H9 (cell line): Measurements from ENCODE around the gene CMYA5. TPM values are rescaled to one million over a fixed set of nuclear protein-coding genes. Genes with fewer than 3 reads are reported as not detected.

Experiments
- DNase-seq: peaks from one replicate; pipeline ENCODE4 v3.0.0-alpha.2; 2017
- H2AFZ ChIP-seq: one replicate; pipeline ENCODE4 v1.6.1; 2013; ENCODE audit warnings: mild to moderate bottlenecking, low read length, control low read depth, moderate library complexity
- H2AK5ac ChIP-seq: 2 replicates; pipeline ENCODE4 v1.6.1; 2013; ENCODE audit warnings: low read length, control low read depth, mixed read lengths; ENCODE audit not compliant: insufficient read length
- H2BK120ac ChIP-seq: one replicate; pipeline ENCODE4 v1.6.1; 2013; ENCODE audit warnings: low read depth, mild to moderate bottlenecking, low read length, control low read depth, inconsistent platforms; ENCODE audit not compliant: poor library complexity, severe bottlenecking
- H2BK12ac ChIP-seq: 2 replicates; pipeline ENCODE4 v1.6.1; 2013; ENCODE audit warnings: low read length, control low read depth, mixed read lengths, low read depth; ENCODE audit not compliant: insufficient read length
- H2BK15ac ChIP-seq: 2 replicates; pipeline ENCODE4 v1.6.1; 2013; ENCODE audit warnings: low read depth, low read length, control low read depth
- H2BK20ac ChIP-seq: one replicate; pipeline ENCODE4 v1.6.1; 2013; ENCODE audit warnings: low read depth, mild to moderate bottlenecking, low read length, control low read depth, inconsistent platforms; ENCODE audit not compliant: poor library complexity, severe bottlenecking
- H2BK5ac ChIP-seq: 2 replicates; pipeline ENCODE4 v1.6.1; 2013; ENCODE audit warnings: low read length, control low read depth, mixed read lengths; ENCODE audit not compliant: insufficient read length
- H3K14ac ChIP-seq: 2 replicates; pipeline ENCODE4 v1.6.1; 2013; ENCODE audit warnings: low read length, control low read depth; ENCODE audit not compliant: insufficient read depth
- H3K18ac ChIP-seq: 2 replicates; pipeline ENCODE4 v1.6.1; 2013; ENCODE audit warnings: low read depth, mild to moderate bottlenecking, mixed read lengths, low read length, control low read depth; ENCODE audit not compliant: insufficient read length
- H3K23ac ChIP-seq: 2 replicates; pipeline ENCODE4 v1.6.1; 2013; ENCODE audit warnings: low read length, control low read depth, mixed read lengths, low read depth; ENCODE audit not compliant: insufficient read length
- H3K23me2 ChIP-seq: 2 replicates; pipeline ENCODE4 v1.6.1; 2013; ENCODE audit warnings: low read depth, mild to moderate bottlenecking, mixed read lengths, low read length, control low read depth; ENCODE audit not compliant: insufficient read length, poor library complexity, severe bottlenecking
- H3K27ac ChIP-seq: 2 replicates; pipeline ENCODE4 v1.5.1; 2013; ENCODE audit warnings: low read length, control low read depth, mixed read lengths, low read depth; ENCODE audit not compliant: insufficient read length
- H3K27me3 ChIP-seq: 2 replicates; pipeline ENCODE4 v1.6.1; 2013; ENCODE audit warnings: low read length, control low read depth, inconsistent platforms; ENCODE audit not compliant: insufficient read depth
- H3K4ac ChIP-seq: 2 replicates; pipeline ENCODE4 v1.6.1; 2013; ENCODE audit warnings: low read depth, mild to moderate bottlenecking, control low read depth, inconsistent platforms, low read length, moderate library complexity
- H3K4me1 ChIP-seq: 2 replicates; pipeline ENCODE4 v1.6.1; 2013; ENCODE audit warnings: low read length, control low read depth, inconsistent platforms; ENCODE audit not compliant: insufficient read depth
- H3K4me2 ChIP-seq: 2 replicates; pipeline ENCODE4 v1.6.1; 2013; ENCODE audit warnings: low read length, control low read depth, mixed read lengths; ENCODE audit not compliant: insufficient read length, insufficient read depth
- H3K56ac ChIP-seq: 2 replicates; pipeline ENCODE4 v1.6.1; 2013; ENCODE audit warnings: low read depth, mild to moderate bottlenecking, mixed read lengths, low read length, control low read depth; ENCODE audit not compliant: insufficient read length
- H3K79me1 ChIP-seq: 2 replicates; pipeline ENCODE4 v1.6.1; 2013; ENCODE audit warnings: low read depth, mild to moderate bottlenecking, moderate library complexity, low read length, control low read depth, inconsistent platforms; ENCODE audit not compliant: insufficient read depth, poor library complexity, severe bottlenecking
- H3K79me2 ChIP-seq: 2 replicates; pipeline ENCODE4 v1.6.1; 2013; ENCODE audit warnings: low read length, control low read depth, inconsistent platforms; ENCODE audit not compliant: insufficient read depth
- H3K9ac ChIP-seq: 2 replicates; pipeline ENCODE4 v1.6.1; 2013; ENCODE audit warnings: low read length, control low read depth, mixed read lengths; ENCODE audit not compliant: insufficient read length; ENCODE audit errors: extremely low read depth
- H3K9me3 ChIP-seq: one replicate; pipeline ENCODE4 v1.6.1; 2013; ENCODE audit warnings: low read depth, low read length, inconsistent platforms; ENCODE audit not compliant: control insufficient read depth
- H3T11ph ChIP-seq: one replicate; pipeline ENCODE4 v1.6.1; 2013; ENCODE audit warnings: mild to moderate bottlenecking, low read length, control low read depth, inconsistent platforms
- H4K20me1 ChIP-seq: one replicate; pipeline ENCODE4 v1.6.1; 2013; ENCODE audit not compliant: control insufficient read depth, insufficient read length, insufficient read depth
- H4K5ac ChIP-seq: 2 replicates; pipeline ENCODE4 v1.6.1; 2013; ENCODE audit warnings: low read depth, mild to moderate bottlenecking, mixed read lengths, low read length, control low read depth; ENCODE audit not compliant: insufficient read length
- H4K8ac ChIP-seq: replicated peaks from 2 replicates; pipeline ENCODE4 v1.6.1; 2013; ENCODE audit warnings: low read length, control low read depth, mixed read lengths, low read depth; ENCODE audit not compliant: insufficient read length
- H4K91ac ChIP-seq: 2 replicates; pipeline ENCODE4 v1.6.1; 2013; ENCODE audit warnings: low read depth, mild to moderate bottlenecking, moderate library complexity, mixed read lengths, low read length, control low read depth; ENCODE audit not compliant: insufficient read length
- H3K27ac Mint-ChIP-seq, 3 experiments: 2 replicates in 2 of 3; 3 replicates in 1 of 3; pipeline ENCODE4 v1.8.0; 2020 to 2021; ENCODE audit warnings: mixed read lengths in 3 of 3, mild to moderate bottlenecking in 1 of 3, moderate library complexity in 1 of 3
- H3K27me3 Mint-ChIP-seq: 2 replicates; pipeline ENCODE4 v1.8.0; 2021; ENCODE audit warnings: low read depth, mild to moderate bottlenecking, moderate library complexity, mixed read lengths
- H3K36me3 Mint-ChIP-seq, 3 experiments: 2 replicates in 2 of 3; 3 replicates in 1 of 3; pipeline ENCODE4 v1.8.0; 2020 to 2021; ENCODE audit warnings: low read depth in 3 of 3, mixed read lengths in 3 of 3; ENCODE audit not compliant: insufficient read depth in 1 of 3
- H3K4me1 Mint-ChIP-seq, 2 experiments: 2 replicates each; pipeline ENCODE4 v1.8.0; 2020; ENCODE audit warnings: mixed read lengths in 2 of 2
- H3K4me3 Mint-ChIP-seq, 2 experiments: 2 replicates in 1 of 2; 3 replicates in 1 of 2; pipeline ENCODE4 v1.8.0; 2020 to 2021; ENCODE audit warnings: mild to moderate bottlenecking in 2 of 2, mixed read lengths in 2 of 2, moderate library complexity in 1 of 2
- H3K9me3 Mint-ChIP-seq, 2 experiments: 2 replicates in 1 of 2; 3 replicates in 1 of 2; pipeline ENCODE4 v1.8.0; 2020; ENCODE audit warnings: mild to moderate bottlenecking in 2 of 2, mixed read lengths in 2 of 2, moderate library complexity in 1 of 2
- CTCF ChIP-seq: fragments of 200-600 bp; sonication (generic); conservative IDR thresholded peaks from 3 replicates; pipeline ENCODE4 v1.8.0; 2021; ENCODE audit warnings: antibody characterized with exemption, mild to moderate bottlenecking
- WGBS: extraction: QIAGEN DNeasy Blood & Tissue Kit; methylation state at CpG from one replicate; pipeline ENCODE4 v1.1.7; 2013; ENCODE audit warnings: missing lambda C conversion rate, low lambda C conversion rate, mixed read lengths; ENCODE audit not compliant: insufficient read length; ENCODE audit errors: extremely low coverage; 5-methylcytosine and 5-hydroxymethylcytosine counted together
- total RNA-seq: library from RNA; stranded (reverse); gene quantifications from 2 replicates; pipeline ENCODE4 v1.2.1, GENCODE V29; 2021

CMYA5 gene
- total RNA-seq, 1 experiment from 2014 or later: 1.8 TPM

DNA sequence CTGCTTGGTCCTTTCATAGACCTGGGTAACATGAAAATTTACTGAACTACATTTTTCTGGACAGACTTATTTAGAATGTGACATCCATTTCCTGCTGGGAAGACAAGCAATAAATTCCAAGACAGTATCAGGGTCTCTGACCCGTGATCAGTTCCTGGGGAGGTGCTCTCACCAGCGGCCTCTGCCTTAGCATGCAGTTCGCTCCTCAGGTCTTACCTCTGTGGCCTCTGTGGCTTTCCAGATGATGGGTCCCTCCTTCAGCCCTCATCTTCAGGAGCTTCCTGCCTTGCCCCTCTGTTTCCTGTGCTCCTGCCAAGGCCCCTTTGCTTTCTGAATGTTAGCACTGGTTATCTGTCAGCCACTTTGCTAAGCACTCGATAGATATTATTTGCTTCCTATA is 66.4 kb downstream of the CMYA5 start:
- no peaks in the 10 kb centered on the region for H3K36me3 Mint-ChIP-seq
- Histone ChIP-seq H3K27ac (no peak overlapping the region), H3K79me2 (no peaks in the 10 kb centered on the region), H3K79me1 (no peaks in the 10 kb centered on the region), H3K9me3 (no peaks in the 10 kb centered on the region), H3T11ph (no peak overlapping the region), H2BK12ac (no peak overlapping the region), H4K5ac (no peak overlapping the region), H2AK5ac (no peak overlapping the region), H3K23ac (no peak overlapping the region), H3K56ac (no peak overlapping the region), H2BK5ac (no peak overlapping the region), H2BK15ac (no peak overlapping the region), H3K23me2 (no peaks in the 10 kb centered on the region), H4K20me1 (no peaks in the 10 kb centered on the region), H3K18ac (no peak overlapping the region), H3K4me1 (no peaks in the 10 kb centered on the region), H2BK20ac (no peak overlapping the region), H2AFZ (no peak overlapping the region), H4K91ac (no peak overlapping the region), H3K27me3 (no peaks in the 10 kb centered on the region), H3K4me2 (no peak overlapping the region), H3K9ac (no peak overlapping the region), H3K4ac (no peak overlapping the region), H4K8ac (no peak overlapping the region), H3K14ac (no peak overlapping the region), H2BK120ac (no peak overlapping the region)
- H3K4me1 Mint-ChIP-seq: peaks cover 7 to 8% of the 10 kb centered on the region in 2 experiments
- no CpG with 5 or more reads among the region's 4 CpGs for WGBS
- no peak overlapping the region for H3K4me3 Mint-ChIP-seq
- no peaks in the 10 kb centered on the region for H3K9me3 Mint-ChIP-seq
- no peak for TF ChIP-seq CTCF
- no peak for DNase-seq
- H3K27ac Mint-ChIP-seq: no peak overlapping the region
- no peaks in the 10 kb centered on the region for H3K27me3 Mint-ChIP-seq
